ENCODE measurements around the gene MSRB3. TPM values are rescaled to one million over a fixed set of nuclear protein-coding genes. Genes with fewer than 3 reads are reported as not detected.

MSRB3 gene
- total RNA-seq, 1 experiment from 2014 or later: 1.8 TPM

DNA sequence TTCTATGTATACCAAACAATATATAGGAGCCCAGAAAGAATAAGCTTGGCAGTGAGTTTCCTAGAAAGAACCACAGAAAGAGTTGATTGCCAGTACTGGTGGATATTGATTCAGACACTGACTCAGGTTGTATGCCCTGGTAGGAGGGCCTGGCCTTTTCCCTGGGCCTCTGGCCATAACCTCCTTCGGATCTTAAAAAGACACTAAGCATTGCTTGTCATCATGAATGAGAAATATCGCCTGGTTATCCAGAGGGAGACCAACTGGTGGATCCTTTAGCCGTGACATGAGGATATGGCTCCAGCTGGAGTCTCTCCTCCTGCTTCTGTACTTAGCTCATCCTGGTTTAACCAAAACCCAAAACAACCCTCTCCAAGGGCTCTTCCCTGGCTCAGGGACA lies 231.5 kb downstream of the MSRB3 start:
- no peak for DNase-seq (ENCODE audit: low spot score)
- Mint-ChIP-seq H3K9me3 (no peaks in the 10 kb centered on the region), H3K4me1 (peaks cover 24% of the 10 kb centered on the region), H3K36me3 (no peaks in the 10 kb centered on the region), H3K27me3 (ENCODE audit: low read depth) (peaks cover 25% of the 10 kb centered on the region), H3K27ac (no peak overlapping the region), H3K4me3 (no peak overlapping the region)
- POLR2A ChIA-PET: no interaction called here
- CTCF ChIA-PET: interaction anchor here (1.0 to 1.1 kb wide), 2 partner anchors 9 to 93 kb away, joined by 3 to 4 read pairs; no protein-coding TSS in a partner anchor
- TF ChIP-seq SMAD3 (CRISPR knock-in tag; IDR thresholded peaks at IDR 0.05; ENCODE audit: borderline replicate concordance) (no peak), ZNF671 (CRISPR knock-in tag; IDR thresholded peaks at IDR 0.05) (no peak), SMAD4 (CRISPR knock-in tag; IDR thresholded peaks at IDR 0.05) (no peak), ZNF396 (CRISPR knock-in tag; IDR thresholded peaks at IDR 0.05; ENCODE audit: borderline replicate concordance) (no peak), SOX15 (CRISPR knock-in tag; IDR thresholded peaks at IDR 0.05) (no peak), OVOL2 (CRISPR knock-in tag; IDR thresholded peaks at IDR 0.05; ENCODE audit: borderline replicate concordance) (no peak), JUN (CRISPR knock-in tag; IDR thresholded peaks at IDR 0.05) (no peak), ELF4 (CRISPR knock-in tag; IDR thresholded peaks at IDR 0.05; ENCODE audit: low read depth) (no peak), JAZF1 (CRISPR knock-in tag; IDR thresholded peaks at IDR 0.05) (no peak), FOXJ3 (CRISPR knock-in tag; IDR thresholded peaks at IDR 0.05; ENCODE audit: borderline replicate concordance) (no peak), RORB (CRISPR knock-in tag; IDR thresholded peaks at IDR 0.05) (no peak), CREM (CRISPR knock-in tag; IDR thresholded peaks at IDR 0.05) (no peak)
- TF ChIP-seq, protein P1, sequence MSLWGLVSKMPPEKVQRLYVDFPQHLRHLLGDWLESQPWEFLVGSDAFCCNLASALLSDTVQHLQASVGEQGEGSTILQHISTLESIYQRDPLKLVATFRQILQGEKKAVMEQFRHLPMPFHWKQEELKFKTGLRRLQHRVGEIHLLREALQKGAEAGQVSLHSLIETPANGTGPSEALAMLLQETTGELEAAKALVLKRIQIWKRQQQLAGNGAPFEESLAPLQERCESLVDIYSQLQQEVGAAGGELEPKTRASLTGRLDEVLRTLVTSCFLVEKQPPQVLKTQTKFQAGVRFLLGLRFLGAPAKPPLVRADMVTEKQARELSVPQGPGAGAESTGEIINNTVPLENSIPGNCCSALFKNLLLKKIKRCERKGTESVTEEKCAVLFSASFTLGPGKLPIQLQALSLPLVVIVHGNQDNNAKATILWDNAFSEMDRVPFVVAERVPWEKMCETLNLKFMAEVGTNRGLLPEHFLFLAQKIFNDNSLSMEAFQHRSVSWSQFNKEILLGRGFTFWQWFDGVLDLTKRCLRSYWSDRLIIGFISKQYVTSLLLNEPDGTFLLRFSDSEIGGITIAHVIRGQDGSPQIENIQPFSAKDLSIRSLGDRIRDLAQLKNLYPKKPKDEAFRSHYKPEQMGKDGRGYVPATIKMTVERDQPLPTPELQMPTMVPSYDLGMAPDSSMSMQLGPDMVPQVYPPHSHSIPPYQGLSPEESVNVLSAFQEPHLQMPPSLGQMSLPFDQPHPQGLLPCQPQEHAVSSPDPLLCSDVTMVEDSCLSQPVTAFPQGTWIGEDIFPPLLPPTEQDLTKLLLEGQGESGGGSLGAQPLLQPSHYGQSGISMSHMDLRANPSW (CRISPR knock-in tag; conservative IDR thresholded peaks at IDR 0.05; ENCODE audit: low read depth): no peak
- TF ChIP-seq, protein P2, sequence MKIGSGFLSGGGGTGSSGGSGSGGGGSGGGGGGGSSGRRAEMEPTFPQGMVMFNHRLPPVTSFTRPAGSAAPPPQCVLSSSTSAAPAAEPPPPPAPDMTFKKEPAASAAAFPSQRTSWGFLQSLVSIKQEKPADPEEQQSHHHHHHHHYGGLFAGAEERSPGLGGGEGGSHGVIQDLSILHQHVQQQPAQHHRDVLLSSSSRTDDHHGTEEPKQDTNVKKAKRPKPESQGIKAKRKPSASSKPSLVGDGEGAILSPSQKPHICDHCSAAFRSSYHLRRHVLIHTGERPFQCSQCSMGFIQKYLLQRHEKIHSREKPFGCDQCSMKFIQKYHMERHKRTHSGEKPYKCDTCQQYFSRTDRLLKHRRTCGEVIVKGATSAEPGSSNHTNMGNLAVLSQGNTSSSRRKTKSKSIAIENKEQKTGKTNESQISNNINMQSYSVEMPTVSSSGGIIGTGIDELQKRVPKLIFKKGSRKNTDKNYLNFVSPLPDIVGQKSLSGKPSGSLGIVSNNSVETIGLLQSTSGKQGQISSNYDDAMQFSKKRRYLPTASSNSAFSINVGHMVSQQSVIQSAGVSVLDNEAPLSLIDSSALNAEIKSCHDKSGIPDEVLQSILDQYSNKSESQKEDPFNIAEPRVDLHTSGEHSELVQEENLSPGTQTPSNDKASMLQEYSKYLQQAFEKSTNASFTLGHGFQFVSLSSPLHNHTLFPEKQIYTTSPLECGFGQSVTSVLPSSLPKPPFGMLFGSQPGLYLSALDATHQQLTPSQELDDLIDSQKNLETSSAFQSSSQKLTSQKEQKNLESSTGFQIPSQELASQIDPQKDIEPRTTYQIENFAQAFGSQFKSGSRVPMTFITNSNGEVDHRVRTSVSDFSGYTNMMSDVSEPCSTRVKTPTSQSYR (CRISPR knock-in tag; IDR thresholded peaks at IDR 0.05): no peak
- TF ChIP-seq, protein P3, sequence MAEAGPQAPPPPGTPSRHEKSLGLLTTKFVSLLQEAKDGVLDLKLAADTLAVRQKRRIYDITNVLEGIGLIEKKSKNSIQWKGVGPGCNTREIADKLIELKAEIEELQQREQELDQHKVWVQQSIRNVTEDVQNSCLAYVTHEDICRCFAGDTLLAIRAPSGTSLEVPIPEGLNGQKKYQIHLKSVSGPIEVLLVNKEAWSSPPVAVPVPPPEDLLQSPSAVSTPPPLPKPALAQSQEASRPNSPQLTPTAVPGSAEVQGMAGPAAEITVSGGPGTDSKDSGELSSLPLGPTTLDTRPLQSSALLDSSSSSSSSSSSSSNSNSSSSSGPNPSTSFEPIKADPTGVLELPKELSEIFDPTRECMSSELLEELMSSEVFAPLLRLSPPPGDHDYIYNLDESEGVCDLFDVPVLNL (CRISPR knock-in tag; IDR thresholded peaks at IDR 0.05; ENCODE audit: borderline replicate concordance, low read depth): no peak
- TF ChIP-seq, protein P4, sequence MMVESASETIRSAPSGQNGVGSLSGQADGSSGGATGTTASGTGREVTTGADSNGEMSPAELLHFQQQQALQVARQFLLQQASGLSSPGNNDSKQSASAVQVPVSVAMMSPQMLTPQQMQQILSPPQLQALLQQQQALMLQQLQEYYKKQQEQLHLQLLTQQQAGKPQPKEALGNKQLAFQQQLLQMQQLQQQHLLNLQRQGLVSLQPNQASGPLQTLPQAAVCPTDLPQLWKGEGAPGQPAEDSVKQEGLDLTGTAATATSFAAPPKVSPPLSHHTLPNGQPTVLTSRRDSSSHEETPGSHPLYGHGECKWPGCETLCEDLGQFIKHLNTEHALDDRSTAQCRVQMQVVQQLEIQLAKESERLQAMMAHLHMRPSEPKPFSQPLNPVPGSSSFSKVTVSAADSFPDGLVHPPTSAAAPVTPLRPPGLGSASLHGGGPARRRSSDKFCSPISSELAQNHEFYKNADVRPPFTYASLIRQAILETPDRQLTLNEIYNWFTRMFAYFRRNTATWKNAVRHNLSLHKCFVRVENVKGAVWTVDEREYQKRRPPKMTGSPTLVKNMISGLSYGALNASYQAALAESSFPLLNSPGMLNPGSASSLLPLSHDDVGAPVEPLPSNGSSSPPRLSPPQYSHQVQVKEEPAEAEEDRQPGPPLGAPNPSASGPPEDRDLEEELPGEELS (CRISPR knock-in tag; IDR thresholded peaks at IDR 0.05): no peak
- TF ChIP-seq, protein P5, sequence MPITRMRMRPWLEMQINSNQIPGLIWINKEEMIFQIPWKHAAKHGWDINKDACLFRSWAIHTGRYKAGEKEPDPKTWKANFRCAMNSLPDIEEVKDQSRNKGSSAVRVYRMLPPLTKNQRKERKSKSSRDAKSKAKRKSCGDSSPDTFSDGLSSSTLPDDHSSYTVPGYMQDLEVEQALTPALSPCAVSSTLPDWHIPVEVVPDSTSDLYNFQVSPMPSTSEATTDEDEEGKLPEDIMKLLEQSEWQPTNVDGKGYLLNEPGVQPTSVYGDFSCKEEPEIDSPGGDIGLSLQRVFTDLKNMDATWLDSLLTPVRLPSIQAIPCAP (CRISPR knock-in tag; IDR thresholded peaks at IDR 0.05): no peak
- TF ChIP-seq, protein P6, sequence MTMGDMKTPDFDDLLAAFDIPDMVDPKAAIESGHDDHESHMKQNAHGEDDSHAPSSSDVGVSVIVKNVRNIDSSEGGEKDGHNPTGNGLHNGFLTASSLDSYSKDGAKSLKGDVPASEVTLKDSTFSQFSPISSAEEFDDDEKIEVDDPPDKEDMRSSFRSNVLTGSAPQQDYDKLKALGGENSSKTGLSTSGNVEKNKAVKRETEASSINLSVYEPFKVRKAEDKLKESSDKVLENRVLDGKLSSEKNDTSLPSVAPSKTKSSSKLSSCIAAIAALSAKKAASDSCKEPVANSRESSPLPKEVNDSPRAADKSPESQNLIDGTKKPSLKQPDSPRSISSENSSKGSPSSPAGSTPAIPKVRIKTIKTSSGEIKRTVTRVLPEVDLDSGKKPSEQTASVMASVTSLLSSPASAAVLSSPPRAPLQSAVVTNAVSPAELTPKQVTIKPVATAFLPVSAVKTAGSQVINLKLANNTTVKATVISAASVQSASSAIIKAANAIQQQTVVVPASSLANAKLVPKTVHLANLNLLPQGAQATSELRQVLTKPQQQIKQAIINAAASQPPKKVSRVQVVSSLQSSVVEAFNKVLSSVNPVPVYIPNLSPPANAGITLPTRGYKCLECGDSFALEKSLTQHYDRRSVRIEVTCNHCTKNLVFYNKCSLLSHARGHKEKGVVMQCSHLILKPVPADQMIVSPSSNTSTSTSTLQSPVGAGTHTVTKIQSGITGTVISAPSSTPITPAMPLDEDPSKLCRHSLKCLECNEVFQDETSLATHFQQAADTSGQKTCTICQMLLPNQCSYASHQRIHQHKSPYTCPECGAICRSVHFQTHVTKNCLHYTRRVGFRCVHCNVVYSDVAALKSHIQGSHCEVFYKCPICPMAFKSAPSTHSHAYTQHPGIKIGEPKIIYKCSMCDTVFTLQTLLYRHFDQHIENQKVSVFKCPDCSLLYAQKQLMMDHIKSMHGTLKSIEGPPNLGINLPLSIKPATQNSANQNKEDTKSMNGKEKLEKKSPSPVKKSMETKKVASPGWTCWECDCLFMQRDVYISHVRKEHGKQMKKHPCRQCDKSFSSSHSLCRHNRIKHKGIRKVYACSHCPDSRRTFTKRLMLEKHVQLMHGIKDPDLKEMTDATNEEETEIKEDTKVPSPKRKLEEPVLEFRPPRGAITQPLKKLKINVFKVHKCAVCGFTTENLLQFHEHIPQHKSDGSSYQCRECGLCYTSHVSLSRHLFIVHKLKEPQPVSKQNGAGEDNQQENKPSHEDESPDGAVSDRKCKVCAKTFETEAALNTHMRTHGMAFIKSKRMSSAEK (CRISPR knock-in tag; IDR thresholded peaks at IDR 0.05; ENCODE audit: borderline replicate concordance): no peak
- TF ChIP-seq, protein P7, sequence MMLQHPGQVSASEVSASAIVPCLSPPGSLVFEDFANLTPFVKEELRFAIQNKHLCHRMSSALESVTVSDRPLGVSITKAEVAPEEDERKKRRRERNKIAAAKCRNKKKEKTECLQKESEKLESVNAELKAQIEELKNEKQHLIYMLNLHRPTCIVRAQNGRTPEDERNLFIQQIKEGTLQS (CRISPR knock-in tag; conservative IDR thresholded peaks at IDR 0.05): no peak
- TF ChIP-seq, protein P8, sequence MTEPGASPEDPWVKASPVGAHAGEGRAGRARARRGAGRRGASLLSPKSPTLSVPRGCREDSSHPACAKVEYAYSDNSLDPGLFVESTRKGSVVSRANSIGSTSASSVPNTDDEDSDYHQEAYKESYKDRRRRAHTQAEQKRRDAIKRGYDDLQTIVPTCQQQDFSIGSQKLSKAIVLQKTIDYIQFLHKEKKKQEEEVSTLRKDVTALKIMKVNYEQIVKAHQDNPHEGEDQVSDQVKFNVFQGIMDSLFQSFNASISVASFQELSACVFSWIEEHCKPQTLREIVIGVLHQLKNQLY (CRISPR knock-in tag; IDR thresholded peaks at IDR 0.05): no peak
- ATAC-seq: peak; percentile 21
